ENCODE results near the gene IL19. TPM values are rescaled to one million over a fixed set of nuclear protein-coding genes. Genes with fewer than 3 reads are reported as not detected.

IL19 gene
- total RNA-seq, 1 experiment from 2014 or later, result not detected

GRCh38 chr1:206854401-206855129 is 84.0 kb downstream of the IL19 start:
- DNase-seq (ENCODE audit: low read depth), result no peak

GRCh38 chr1:206855859-206856258 is 85.3 kb downstream of the IL19 start:
- no peak for DNase-seq (ENCODE audit: low read depth)

DNA sequence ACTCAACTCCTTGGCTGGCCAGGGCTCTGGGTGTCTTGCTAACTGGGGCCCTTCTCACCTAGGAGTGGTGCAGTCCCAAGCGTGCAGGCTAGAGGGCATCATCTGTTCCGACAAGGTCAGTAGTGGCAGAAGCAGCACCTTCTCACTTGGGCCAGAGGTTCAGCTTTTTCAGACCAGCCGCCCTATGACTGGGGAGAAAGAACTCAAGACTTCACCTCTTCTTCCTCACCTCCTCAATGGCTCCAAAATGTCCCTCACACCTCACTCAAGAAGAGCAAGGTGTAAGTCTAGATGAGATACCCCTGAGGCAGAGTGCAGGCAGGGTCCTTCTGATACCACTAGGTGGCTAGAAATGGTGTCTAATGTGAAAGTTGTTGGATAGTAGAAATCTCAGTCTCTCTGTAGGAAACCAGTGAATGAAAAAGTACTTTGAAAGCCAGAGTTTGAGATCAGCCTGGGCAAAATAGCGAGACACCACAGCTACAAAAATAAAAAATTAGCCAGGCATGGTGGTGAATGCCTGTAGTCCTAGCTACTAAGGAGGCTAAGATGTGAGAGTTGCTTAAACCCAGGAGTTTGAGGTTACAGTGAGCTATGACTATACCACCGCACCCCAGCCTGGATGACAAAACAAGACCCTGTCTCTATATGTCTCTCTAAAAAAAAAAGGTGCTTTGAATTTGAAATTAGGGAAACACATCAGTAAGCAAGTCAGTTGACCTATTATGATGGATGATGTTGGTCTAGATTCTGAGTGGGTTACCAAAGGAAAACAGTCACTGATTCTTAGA is 86.3 kb downstream of the IL19 start:
- DNase-seq (ENCODE audit: low read depth), result no peak

GRCh38 chr1:206859082-206859521 is 88.5 kb downstream of the IL19 start:
- DNase-seq (ENCODE audit: low read depth), result no peak

DNA sequence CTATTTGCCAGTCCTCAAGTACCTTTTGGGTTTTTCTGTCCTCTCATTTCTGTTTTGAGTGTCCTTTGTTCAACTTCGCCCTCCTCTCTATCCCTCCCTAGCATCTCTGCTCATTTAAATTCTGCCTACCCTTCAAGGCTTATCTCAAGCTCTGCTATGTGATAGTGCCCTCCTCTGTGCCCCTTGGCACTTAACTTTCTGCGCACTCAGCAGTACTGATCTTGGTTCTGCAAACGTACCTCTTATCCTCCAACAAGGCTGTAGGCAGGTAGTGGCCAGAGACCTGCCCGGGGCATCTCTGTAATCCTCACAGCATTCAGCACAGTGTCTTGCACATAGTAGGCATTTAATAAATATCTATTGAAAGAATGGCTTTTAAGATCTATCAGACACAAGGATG is 89.6 kb downstream of the IL19 start:
- DNase-seq (ENCODE audit: low read depth), result no peak

GRCh38 chr1:206863266-206863665 is 92.7 kb downstream of the IL19 start:
- no peak for DNase-seq (ENCODE audit: low read depth)

DNA sequence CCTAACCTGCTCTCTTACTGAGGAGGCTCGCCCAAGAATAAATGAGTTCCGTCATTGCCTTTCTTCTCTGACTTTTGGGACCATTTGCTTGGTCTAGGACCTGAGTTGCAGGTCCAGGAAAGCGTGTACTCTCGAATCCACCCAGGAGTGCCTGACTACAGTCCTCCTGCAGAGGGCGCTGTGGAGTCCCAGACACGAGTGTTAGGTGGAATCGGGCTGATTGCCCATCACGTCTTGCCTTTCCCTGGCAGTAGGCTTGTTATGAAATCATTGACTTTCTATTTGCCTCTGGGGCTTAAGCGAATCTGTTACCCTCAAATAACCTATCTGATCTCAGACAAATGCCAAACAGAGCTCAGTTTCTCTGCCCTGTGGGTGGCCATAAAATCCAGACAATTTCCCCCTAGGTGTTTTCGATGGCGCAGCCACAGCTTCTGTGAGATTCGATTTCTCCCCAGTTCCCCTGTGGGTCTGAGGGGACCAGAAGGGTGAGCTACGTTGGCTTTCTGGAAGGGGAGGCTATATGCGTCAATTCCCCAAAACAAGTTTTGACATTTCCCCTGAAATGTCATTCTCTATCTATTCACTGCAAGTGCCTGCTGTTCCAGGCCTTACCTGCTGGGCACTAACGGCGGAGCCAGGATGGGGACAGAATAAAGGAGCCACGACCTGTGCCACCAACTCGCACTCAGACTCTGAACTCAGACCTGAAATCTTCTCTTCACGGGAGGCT is 94.5 kb downstream of the IL19 start, which contains the start of gene IL20:
Gene IL20, plus strand, starts transcription at position 685 of the 733 bp plus-strand sequence. CDS start 230 bp downstream, outside the sequence.
- DNase-seq (ENCODE audit: low read depth), result peak; percentile 32

GRCh38 chr1:206866062-206866461 is 95.5 kb downstream of the IL19 start:
- no peak for DNase-seq (ENCODE audit: low read depth)

DNA sequence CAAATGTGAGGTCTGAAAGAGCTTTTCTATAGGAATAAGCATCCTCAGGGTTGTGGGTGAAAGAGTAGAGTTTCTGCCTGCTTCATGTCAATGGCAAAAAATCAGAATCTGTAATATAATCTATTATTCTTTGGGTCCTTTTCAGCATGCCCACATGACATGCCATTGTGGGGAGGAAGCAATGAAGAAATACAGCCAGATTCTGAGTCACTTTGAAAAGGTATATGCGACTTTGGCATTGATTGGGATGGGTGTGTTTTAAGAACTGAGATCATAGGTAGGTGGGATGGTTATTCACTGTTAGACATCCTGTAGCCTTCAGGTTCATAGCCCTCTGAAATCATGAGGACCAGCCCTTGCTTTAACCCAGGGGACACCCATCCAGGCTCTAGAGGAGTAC is 96.7 kb downstream of the IL19 start:
- DNase-seq (ENCODE audit: low read depth), result no peak

DNA sequence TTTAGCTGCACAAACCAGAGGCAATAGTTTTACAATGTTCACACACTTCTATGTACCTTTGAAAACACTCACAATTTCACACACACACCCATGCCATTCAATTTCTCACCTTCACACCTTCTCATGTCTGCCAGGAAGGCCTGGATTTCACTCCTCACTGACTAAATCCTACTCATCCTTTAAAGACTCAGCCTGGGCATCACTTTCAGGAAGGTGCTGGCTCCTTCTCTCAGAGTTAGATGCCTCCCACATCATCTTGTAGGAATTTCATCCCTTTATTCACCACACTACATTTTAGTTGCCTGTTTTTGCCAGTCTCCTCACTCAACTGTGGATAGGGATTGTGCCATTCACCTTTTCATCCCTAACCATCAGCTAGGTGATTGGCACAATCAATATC is 97.1 kb downstream of the IL19 start:
- DNase-seq (ENCODE audit: low read depth), result no peak

DNA sequence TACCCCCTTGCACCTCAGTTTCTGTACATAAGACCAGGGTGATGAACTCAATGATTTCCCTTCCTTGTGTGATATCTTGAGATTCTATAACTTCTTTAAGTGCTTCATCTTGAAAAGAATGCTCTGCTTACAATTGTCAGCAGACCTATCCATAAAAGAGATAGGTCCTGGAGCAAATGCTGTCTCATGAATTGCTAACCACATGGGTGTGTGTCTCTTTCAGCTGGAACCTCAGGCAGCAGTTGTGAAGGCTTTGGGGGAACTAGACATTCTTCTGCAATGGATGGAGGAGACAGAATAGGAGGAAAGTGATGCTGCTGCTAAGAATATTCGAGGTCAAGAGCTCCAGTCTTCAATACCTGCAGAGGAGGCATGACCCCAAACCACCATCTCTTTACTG is 97.7 kb downstream of the IL19 start:
- no peak for DNase-seq (ENCODE audit: low read depth)

GRCh38 chr1:206872139-206872538 is 101.6 kb downstream of the IL19 start:
- DNase-seq (ENCODE audit: low read depth), result no peak

GRCh38 chr1:206873603-206874188 is 103.1 kb downstream of the IL19 start:
- no peak for DNase-seq (ENCODE audit: low read depth)

DNA sequence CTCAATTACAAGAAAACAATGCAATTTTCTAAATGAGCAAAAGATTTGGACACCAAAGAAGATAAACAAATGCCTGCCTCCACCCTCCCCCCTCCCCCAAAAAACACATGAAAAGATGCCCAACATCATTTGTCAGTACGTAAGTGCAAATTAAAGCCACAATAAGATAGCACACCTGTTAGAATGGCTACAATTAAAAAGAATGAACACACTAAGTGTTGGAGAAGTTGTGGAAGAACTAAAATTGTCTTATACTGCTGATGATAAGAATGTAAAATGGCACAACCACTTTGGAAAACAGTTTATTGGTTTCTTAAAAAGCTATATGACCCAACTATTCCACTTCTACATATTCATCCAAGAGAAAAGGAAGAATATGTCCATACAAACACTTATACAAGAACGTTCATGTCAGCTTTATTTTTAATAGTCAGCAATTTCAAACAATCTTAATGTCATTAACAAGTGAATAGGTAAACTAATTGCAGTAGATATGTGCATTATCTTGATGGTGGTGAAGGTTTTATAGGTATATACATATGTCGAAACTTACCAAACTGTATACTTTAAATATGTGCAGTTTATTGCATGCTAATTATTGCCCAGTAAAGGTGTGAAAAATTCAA is 105.3 kb downstream of the IL19 start:
- DNase-seq (ENCODE audit: low read depth), result no peak

GRCh38 chr1:206878456-206878855 is 107.9 kb downstream of the IL19 start:
- DNase-seq (ENCODE audit: low read depth), result no peak

DNA sequence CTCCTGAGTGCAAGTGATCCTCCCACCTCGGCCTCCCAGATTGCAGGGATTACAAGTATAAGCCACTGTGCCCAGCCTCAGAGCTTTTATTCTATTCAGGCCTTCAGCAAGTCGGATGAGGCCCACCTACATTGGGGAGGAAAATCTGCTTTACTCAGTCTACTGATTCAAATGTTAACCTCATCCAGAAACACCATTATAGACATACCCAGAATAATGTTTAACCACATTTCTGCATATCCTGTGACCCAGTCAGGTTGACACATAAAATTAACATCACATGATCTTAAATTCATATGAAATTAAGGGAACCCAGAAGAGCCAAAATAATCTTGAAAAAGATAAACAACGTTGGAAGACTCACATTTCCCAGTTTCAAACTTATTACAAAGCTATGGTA is 109.7 kb downstream of the IL19 start:
- DNase-seq (ENCODE audit: low read depth), result no peak

GRCh38 chr1:206882555-206882954 is 112.0 kb downstream of the IL19 start:
- DNase-seq (ENCODE audit: low read depth), result no peak

DNA sequence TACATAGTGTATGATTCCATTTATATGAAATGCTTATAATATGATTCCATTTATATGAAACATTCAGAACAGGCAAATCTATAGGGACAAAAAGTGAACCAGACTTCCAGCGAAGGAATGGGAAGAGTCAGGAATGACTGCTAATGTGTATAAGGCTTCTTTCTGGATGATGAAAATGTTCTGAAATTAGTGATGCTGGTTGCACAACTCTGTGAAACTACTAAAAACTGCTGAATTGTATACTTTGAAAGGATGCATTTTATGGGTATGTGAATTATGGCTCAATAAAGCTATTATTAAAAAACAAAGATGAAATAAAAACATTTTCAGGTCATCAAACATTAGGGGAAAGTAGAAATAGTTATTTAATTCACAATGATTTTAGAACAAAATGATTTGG is 112.6 kb downstream of the IL19 start:
- DNase-seq (ENCODE audit: low read depth), result no peak

- DNase-seq (ENCODE audit: low read depth), result no peak
Measured at GRCh38 chr1:206883876-206884275, 113.3 kb downstream of the IL19 start.

DNA sequence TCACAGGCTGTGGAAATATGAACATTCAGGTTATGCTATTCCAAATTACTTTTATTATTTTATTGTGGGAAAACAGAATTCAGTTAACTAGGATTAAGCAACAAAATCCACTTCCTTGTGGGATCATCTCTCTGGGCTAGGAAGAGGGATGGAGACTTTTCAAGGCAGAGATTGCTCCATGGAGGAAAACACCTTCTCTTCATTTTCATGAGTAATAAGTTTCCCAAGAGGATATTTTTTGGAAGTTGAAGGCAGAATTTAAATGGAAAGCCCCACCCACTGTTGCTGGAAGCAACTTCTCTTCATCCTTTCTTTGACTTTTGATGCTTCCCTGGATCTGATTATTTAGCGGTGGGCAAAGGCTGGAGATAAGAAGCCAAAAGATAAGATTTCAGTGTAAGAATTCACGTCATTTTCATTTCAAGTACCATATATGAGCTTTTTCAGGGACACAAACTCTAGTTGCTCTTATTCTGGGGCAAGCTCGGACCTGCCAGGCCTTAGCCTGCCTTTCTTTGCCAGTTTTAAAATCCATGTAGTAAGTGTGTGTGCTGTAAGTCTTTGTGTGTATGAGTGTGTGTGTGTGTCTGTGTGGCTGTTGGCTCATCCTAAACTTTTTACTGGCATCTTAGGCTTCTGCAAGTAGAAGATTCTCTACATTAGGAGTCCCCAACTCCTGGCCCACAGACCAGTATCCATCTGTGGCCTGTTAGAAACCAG is 114.9 kb downstream of the IL19 start:
- DNase-seq (ENCODE audit: low read depth), result no peak

Measured in HT1080 (cell line).